GM12873 (cell line): ENCODE measurements around the gene STRIP2.

Experiments used
- TF ChIP-seq, protein P1 (sequence below): IDR thresholded peaks from 2 replicates; pipeline ENCODE4 v1.5.1; 2012; ENCODE audit warnings: low read depth, mild to moderate bottlenecking, moderate library complexity, low read length, control low read depth; ENCODE audit not compliant: insufficient read depth; ENCODE audit errors: missing control alignments

STRIP2 gene

DNA sequence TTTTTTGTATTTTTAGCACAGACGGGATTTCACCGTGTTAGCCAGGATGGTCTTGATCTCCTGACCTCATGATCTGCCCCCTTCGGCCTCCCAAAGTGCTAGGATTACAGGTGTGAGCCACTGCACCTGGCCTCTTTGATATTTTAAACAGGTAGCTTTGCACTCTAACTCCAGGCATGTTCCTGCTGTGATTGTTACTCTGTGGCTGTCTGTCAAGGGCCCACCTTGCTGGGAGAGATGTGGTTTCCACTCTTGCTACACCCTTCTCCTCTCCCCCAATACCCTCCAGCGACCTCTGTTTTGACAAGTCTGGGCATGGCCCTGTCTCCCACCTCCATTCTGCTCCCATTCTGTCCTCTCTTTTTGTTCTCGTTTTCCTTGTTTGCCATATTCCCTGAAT is 85.2 kb downstream of the STRIP2 start:
- TF ChIP-seq, protein P1, sequence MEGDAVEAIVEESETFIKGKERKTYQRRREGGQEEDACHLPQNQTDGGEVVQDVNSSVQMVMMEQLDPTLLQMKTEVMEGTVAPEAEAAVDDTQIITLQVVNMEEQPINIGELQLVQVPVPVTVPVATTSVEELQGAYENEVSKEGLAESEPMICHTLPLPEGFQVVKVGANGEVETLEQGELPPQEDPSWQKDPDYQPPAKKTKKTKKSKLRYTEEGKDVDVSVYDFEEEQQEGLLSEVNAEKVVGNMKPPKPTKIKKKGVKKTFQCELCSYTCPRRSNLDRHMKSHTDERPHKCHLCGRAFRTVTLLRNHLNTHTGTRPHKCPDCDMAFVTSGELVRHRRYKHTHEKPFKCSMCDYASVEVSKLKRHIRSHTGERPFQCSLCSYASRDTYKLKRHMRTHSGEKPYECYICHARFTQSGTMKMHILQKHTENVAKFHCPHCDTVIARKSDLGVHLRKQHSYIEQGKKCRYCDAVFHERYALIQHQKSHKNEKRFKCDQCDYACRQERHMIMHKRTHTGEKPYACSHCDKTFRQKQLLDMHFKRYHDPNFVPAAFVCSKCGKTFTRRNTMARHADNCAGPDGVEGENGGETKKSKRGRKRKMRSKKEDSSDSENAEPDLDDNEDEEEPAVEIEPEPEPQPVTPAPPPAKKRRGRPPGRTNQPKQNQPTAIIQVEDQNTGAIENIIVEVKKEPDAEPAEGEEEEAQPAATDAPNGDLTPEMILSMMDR = no peak

DNA sequence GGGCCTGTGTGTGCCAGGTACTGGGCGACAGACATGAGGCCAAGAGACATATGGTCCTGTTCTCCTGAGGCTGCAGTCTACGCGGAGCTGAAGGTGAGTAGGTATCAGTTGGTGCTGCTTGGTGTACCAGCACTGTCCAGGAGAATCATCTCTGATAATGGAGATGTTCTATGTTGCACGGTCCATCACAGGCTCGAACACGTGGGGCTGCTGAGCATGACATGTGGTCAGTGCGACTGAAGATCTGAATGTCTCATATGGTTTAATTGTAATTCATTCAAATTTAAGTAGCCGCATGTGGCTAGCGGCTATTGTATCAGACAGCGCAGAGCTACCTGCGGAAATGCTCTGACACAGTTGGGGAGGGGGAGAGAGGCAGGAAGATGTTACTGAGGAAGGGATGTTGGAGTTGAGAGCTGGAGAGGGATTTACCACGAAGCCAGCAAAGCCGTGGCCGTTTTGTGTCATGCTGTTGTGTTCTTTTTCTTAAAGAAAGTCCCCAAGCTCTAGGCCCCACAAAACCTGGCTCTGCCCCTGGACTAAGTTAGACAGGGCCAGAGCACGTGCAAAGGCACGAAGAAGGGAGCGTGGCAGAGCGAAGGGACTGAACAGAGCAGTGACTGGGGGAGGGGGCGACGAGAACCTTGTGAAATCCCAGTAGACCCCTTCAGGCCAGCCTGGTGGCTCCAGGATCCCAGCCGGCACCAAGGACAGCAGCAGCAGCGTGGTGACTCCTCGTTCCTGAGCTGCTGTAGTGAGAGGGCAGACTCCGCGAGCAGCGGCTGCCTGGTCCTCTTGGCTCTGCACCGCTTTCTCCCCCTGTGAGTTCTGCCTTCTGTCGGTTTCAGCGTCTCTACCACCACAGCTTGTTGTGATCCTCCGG is 88.1 kb downstream of the STRIP2 start:
- TF ChIP-seq, protein P1 = no peak

DNA sequence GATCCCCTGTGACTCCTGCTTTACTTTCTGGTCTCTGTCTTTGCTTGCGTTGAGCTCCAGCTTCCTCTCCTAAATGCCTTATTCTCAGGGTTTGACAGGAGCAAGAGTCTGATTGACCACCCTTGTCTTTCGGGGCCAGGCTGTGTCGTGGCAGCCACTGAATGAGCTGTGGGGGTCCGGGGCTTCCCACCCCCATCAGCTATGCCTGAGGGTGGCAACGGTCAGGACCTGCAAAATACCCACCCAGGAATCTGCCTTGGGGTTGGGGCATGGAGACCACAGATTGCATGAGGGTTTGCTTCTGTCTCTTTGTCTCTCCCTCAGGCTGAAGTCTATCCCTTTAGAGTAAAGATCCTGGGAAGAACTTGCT is 88.7 kb downstream of the STRIP2 start:
- TF ChIP-seq, protein P1 = no peak

DNA sequence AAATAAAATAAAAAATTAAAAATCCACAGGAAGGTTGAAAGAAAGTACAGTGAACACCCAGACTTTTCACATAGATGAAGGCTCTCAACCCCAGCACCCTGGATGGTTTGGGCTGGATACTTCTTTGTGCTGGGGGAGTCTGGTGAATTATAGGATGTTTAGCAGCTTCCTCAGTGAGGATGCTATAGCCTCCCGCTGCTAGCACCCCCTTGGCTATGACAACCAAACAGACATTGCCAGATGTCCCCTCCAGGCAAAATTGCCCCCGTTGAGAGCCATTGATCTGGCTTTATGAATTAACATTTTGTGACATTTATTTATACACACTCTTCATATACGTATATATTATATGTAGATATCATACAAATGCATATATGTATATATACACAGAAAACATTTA is 89.7 kb downstream of the STRIP2 start:
- TF ChIP-seq, protein P1 = no peak

DNA sequence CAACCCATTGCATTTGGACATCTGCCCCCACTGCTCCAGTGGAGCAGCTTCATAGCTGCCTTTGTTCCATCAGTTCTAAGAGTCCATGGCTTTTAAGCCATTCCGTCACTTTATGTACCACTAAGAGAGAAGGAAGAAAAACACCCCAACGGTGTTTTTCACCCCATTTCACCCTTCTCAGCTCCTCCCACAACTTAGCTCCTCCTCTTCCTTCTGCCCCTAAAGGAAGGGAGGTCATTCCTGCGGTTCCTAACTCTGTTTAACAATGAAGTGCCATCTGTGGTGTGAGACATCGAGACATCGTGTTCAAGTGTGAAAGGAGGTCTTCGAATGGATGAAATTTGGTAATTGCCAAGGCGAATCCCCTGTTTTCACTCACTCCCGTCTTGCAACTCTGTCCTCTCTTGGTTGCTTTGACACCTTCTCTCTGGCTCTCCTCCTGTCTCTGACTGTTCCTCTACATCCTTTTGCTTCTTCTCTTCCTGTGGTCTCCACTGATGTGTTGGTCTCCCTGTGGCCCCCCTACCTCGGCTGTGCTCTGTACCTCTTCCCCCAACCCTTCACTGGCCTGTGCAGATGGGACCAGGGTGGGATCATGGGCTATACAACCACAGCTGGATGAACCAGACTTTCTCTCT is 91.1 kb downstream of the STRIP2 start:
- TF ChIP-seq, protein P1 = no peak

DNA sequence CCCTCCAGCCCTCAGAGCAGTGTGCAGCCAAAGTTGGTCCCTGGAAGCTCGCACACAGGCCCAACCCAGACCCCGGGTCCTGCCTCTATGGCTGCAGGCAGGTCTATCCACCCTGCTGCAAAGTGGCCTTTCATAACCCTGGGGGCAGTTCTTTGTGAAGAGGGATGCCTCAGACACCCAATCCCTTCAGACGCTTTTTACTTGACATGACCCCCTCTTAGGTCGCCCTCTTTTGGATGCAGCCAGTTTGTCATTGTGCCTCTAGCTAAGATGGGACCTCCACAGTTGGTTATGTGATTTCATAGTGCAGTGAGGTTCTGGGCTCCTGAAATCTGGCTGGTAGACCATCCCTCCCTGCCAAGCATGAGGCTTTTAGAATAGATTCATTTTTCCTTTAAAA is 95.4 kb downstream of the STRIP2 start:
- TF ChIP-seq, protein P1 = no peak

DNA sequence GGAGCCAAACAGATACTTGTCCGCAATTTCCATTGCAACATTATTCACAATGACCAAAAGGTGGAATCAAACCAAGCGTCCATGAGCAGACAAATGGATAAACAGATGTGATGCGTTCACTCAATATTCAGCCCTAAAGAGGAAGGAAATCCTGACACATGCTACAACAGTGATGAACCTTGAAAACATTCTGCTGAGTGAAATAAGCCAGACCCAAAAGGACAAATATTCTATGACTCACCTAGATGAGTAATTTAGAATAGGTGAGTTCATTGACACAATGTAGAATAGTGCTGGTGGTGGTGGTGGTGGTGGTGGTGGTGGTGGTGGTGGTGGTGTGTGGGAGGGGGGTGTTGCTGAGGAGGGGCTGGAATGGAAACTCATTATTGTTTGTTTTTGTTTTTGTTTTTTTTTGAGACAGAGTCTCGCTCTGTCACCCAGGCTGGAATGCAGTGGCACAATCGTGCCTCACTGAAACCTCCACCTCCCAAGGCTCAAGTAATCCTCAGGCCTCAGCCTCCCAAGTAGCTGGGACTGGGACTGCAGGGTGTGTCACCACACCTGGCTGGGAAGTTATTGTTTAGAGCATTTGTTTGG is 96.7 kb downstream of the STRIP2 start:
- TF ChIP-seq, protein P1 = no peak
